ENCODE measurements around the gene ENG. TPM values are rescaled to one million over a fixed set of nuclear protein-coding genes. Genes with fewer than 3 reads are reported as not detected.

The ENG gene
- polyA plus RNA-seq, 1 of the 3 experiments (the other 2 are of a cell fraction), result 18.8 TPM

DNA sequence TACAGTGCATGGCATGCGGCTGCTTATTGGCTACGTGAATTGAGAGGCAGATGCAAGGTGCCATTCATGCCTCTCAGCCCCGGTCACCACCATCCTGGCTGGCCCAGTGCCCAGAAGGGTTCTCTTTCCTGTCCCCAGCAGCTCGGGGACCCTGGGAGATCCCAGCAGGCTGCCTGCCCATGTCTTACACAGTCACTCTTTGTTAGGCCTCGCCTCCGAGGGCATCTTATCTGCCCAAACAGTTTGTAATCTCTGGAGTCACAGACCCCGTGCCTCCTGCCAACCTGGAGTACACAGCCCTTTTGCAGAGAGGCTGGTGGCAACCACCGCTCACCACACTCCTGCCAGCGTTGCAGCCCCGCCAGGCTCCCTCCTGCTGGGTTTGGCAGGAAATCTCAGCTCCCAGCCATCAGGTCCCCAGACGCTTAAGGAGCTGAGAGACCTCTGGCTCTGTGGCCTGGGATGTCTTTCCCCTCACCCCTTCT is 30.0 kb upstream of the ENG start:
- DNase-seq, result peak; percentile 72
- H3K9ac ChIP-seq, result no peak overlapping the region
- H3K27ac ChIP-seq (ENCODE audit: low read depth in 2 of 2, low read length in 1 of 2), result peak overlapping the region; percentile 36 to 56; a peak in 3 of 4 replicates
- no peaks in the 10 kb centered on the region for H3K9me2 ChIP-seq
- H3K4me1 ChIP-seq (ENCODE audit: control insufficient read depth in 1 of 2, insufficient read depth in 2 of 2, low read depth in 1 of 2, low read length in 1 of 2), result peaks cover 12 to 15% of the 10 kb centered on the region in 2 experiments; a peak in 2 of 4 replicates
- no peak overlapping the region for H3K4me3 ChIP-seq (ENCODE audit: low read depth in 2 of 2, low read length in 1 of 2)
- ChIA-PET POLR2A (interaction anchor here (0.6 to 1.5 kb wide), 4 partner anchors 11 to 33 kb away, joined by 3 to 4 read pairs (median 3); partner anchors contain the start of gene ST6GALNAC4), CTCF (interaction anchor here (0.8 to 4.2 kb wide), 2 partner anchors 15 to 381 kb away, joined by 3 to 24 read pairs; no protein-coding TSS in a partner anchor)
- H3F3A ChIP-seq (replicated peaks; ENCODE audit: insufficient read depth), result peaks cover 10% of the 10 kb centered on the region
- 63% methylated on average over 10 of the region's 11 CpGs for WGBS (ENCODE audit: low lambda C conversion rate)
- H3K79me2 ChIP-seq (ENCODE audit: insufficient read depth), result no peaks in the 10 kb centered on the region
- no peaks in the 10 kb centered on the region for H3K27me3 ChIP-seq (ENCODE audit: insufficient read depth)
- H4K20me1 ChIP-seq (ENCODE audit: insufficient read depth), result no peaks in the 10 kb centered on the region
- no peak overlapping the region for H3K4me2 ChIP-seq
- TF ChIP-seq NFIC (IDR thresholded peaks at IDR 0.05; ENCODE audit: borderline replicate concordance), result peak; percentile 38; the same call in 1 of the 2 replicates
- no peak for TF ChIP-seq SIN3A (IDR thresholded peaks at IDR 0.05; ENCODE audit: borderline replicate concordance, low read depth, low read length)
- TF ChIP-seq EP300 (IDR thresholded peaks at IDR 0.05; ENCODE audit: borderline replicate concordance in 1 of 2, low read depth in 1 of 2, low read length in 1 of 2), result no peak
- no peak for TF ChIP-seq JUND (IDR thresholded peaks at IDR 0.05)
- TF ChIP-seq REST (IDR thresholded peaks at IDR 0.05; ENCODE audit: low read depth, low read length), result no peak
- TF ChIP-seq FOSL2 (IDR thresholded peaks at IDR 0.05; ENCODE audit: borderline replicate concordance, low read depth), result no peak
- TF ChIP-seq TAF1 (IDR thresholded peaks at IDR 0.05; ENCODE audit: borderline replicate concordance, low read depth, low read length), result no peak
- no peak overlapping the region for H2AFZ ChIP-seq (ENCODE audit: low read depth)
- no peaks in the 10 kb centered on the region for H3K9me3 ChIP-seq
- peaks cover 12 to 27% of the 10 kb centered on the region in 2 experiments for H3K36me3 ChIP-seq (replicated peaks in 1 of 2; ENCODE audit: control insufficient read depth in 1 of 2, insufficient read depth in 2 of 2, low read length in 1 of 2)

DNA sequence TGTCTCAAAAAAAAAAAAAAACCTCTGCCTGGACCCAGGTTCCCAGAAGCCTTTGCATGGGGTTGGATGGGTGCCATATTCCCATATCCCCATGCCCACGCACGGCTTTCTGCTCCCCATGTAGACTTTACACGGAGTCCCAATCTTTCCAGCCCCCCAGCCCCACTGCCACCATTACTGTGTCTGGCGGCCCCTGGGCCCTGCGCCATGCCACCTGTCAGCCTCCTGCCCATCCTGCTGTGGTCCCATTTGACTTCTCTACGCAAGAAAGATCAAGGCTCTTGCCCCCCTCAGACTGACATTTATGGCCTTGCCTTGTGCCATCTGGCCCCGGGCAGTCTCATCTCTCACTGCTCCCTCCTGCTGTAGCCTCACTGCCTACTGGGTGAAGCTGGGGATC is 29.5 kb upstream of the ENG start:
- Histone ChIP-seq H3K9me2 (no peaks in the 10 kb centered on the region), H4K20me1 (ENCODE audit: insufficient read depth) (no peaks in the 10 kb centered on the region), H2AFZ (ENCODE audit: low read depth) (no peak overlapping the region), H3K4me3 (ENCODE audit: low read depth in 2 of 2, low read length in 1 of 2) (no peak overlapping the region), H3K9me3 (no peaks in the 10 kb centered on the region), H3K27ac (ENCODE audit: low read depth in 2 of 2, low read length in 1 of 2) (peak overlapping the region in 1 of 2 experiments; percentile 56; a peak in 1 of 4 replicates), H3K79me2 (ENCODE audit: insufficient read depth) (no peaks in the 10 kb centered on the region), H3K9ac (no peak overlapping the region), H3K27me3 (ENCODE audit: insufficient read depth) (no peaks in the 10 kb centered on the region), H3F3A (replicated peaks; ENCODE audit: insufficient read depth) (peaks cover 10% of the 10 kb centered on the region), H3K4me2 (no peak overlapping the region), H3K36me3 (replicated peaks in 1 of 2; ENCODE audit: control insufficient read depth in 1 of 2, insufficient read depth in 2 of 2, low read length in 1 of 2) (peaks cover 12 to 25% of the 10 kb centered on the region in 2 experiments), H3K4me1 (ENCODE audit: control insufficient read depth in 1 of 2, insufficient read depth in 2 of 2, low read depth in 1 of 2, low read length in 1 of 2) (peaks cover 12 to 15% of the 10 kb centered on the region in 2 experiments; a peak in 2 of 4 replicates)
- no peak for DNase-seq
- POLR2A ChIA-PET, result interaction anchor here (1.3 kb wide), 1 partner anchor 10 kb away, joined by 3 read pairs; no protein-coding TSS in a partner anchor
- CTCF ChIA-PET, result interaction anchor here (0.8 to 4.2 kb wide), 3 partner anchors 13 to 380 kb away, joined by 3 to 24 read pairs (median 5); no protein-coding TSS in a partner anchor
- WGBS (ENCODE audit: low lambda C conversion rate), result 95% methylated on average over 7 of the region's 7 CpGs
- TF ChIP-seq RFX5 (IDR thresholded peaks at IDR 0.05; ENCODE audit: low read length) (no peak), FOSL2 (IDR thresholded peaks at IDR 0.05; ENCODE audit: borderline replicate concordance, low read depth) (no peak), YY1 (IDR thresholded peaks at IDR 0.05; ENCODE audit: low read depth) (no peak), IRF3 (IDR thresholded peaks at IDR 0.05; ENCODE audit: low read depth, low read length) (no peak), SMC3 (IDR thresholded peaks at IDR 0.05; ENCODE audit: low read depth, low read length) (no peak), FOXM1 (IDR thresholded peaks at IDR 0.05; ENCODE audit: low read depth) (no peak), SIN3A (IDR thresholded peaks at IDR 0.05; ENCODE audit: borderline replicate concordance, low read depth, low read length) (no peak), EZH2phosphoT487 (IDR thresholded peaks at IDR 0.05; ENCODE audit: borderline replicate concordance, low read depth) (no peak), CTCF (IDR thresholded peaks at IDR 0.05) (no peak), TEAD4 (IDR thresholded peaks at IDR 0.05; ENCODE audit: borderline replicate concordance, insufficient read depth) (no peak), RCOR1 (IDR thresholded peaks at IDR 0.05; ENCODE audit: low read length) (no peak), TCF12 (IDR thresholded peaks at IDR 0.05) (no peak), CHD2 (IDR thresholded peaks at IDR 0.05; ENCODE audit: low read length, partially characterized antibody) (no peak), POLR2AphosphoS5 (IDR thresholded peaks at IDR 0.05; ENCODE audit: low read depth, low read length) (no peak)
- TF ChIP-seq, protein P1, sequence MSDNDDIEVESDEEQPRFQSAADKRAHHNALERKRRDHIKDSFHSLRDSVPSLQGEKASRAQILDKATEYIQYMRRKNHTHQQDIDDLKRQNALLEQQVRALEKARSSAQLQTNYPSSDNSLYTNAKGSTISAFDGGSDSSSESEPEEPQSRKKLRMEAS (IDR thresholded peaks at IDR 0.05; ENCODE audit: low read depth), result no peak

Data from SK-N-SH (cell line).